Astrocyte (in vitro differentiated cells and primary cell): ENCODE data around the gene MAN1C1.

Experiments used
- CTCF ChIP-seq: IDR thresholded peaks from 2 replicates; pipeline ENCODE4 v1.5.1; 2011; ENCODE audit warnings: low read depth, mild to moderate bottlenecking, inconsistent platforms, low read length, moderate library complexity; ENCODE audit not compliant: insufficient read depth
- EZH2 ChIP-seq: IDR thresholded peaks from 2 replicates; pipeline ENCODE4 v1.6.1; 2012; ENCODE audit warnings: mild to moderate bottlenecking, low read length, inconsistent platforms; ENCODE audit not compliant: insufficient read depth

GRCh38 chr1:25772164-25772563 is 155.6 kb downstream of the MAN1C1 start:
- no peak for TF ChIP-seq CTCF
- TF ChIP-seq EZH2 = no peak
